HepG2 (cell line): Measurements from ENCODE around the gene NOL4L.

Experiments
- BRCA1 ChIP-seq: sonication (generic); formaldehyde crosslinking; IDR thresholded peaks from 2 replicates; pipeline ENCODE4 v1.4.0; 2020; ENCODE audit warnings: missing genetic modification reagents
- EP300 ChIP-seq, 3 experiments: sonication (generic) in 1 of 3; formaldehyde crosslinking in 1 of 3; IDR thresholded peaks; 2 replicates each; pipeline versions ENCODE4 v1.5.1 to v1.6.1; 2011 to 2020; ENCODE audit warnings: low read depth in 2 of 3, low read length in 2 of 3, borderline replicate concordance in 1 of 3, improper control_type of control experiment in 1 of 3, mild to moderate bottlenecking in 1 of 3, missing genetic modification reagents in 1 of 3, moderate library complexity in 1 of 3
- JUND ChIP-seq: sonication (generic); formaldehyde crosslinking; IDR thresholded peaks from 2 replicates; pipeline ENCODE4 v1.8.0; 2022; ENCODE audit warnings: mild to moderate bottlenecking, missing genetic modification reagents
- KDM3A ChIP-seq: IDR thresholded peaks from 2 replicates; pipeline ENCODE4 v1.6.1; 2018; ENCODE audit warnings: low read depth, missing compliant biosample characterization
- KDM4B ChIP-seq: sonication (generic); formaldehyde crosslinking; IDR thresholded peaks from 2 replicates; pipeline ENCODE4 v1.4.0; 2020; ENCODE audit warnings: missing genetic modification reagents
- PATZ1 ChIP-seq: sonication (generic); formaldehyde crosslinking; IDR thresholded peaks from 2 replicates; pipeline ENCODE4 v1.4.0; 2020; ENCODE audit warnings: missing genetic modification reagents
- SATB2 ChIP-seq: sonication (generic); formaldehyde crosslinking; IDR thresholded peaks from 2 replicates; pipeline ENCODE4 v1.5.0; 2020; ENCODE audit warnings: missing genetic modification reagents
- SP1 ChIP-seq, 2 experiments: fragments of 450-650 bp in 1 of 2; sonication (generic) in 1 of 2; formaldehyde crosslinking in 1 of 2; IDR thresholded peaks; 2 replicates each; pipeline versions ENCODE4 v1.4.0 to v1.6.1; 2016 to 2020; ENCODE audit warnings: missing genetic modification reagents in 1 of 2
- SRSF9 ChIP-seq: fragments of 200-400 bp; formaldehyde crosslinking; IDR thresholded peaks from 2 replicates; pipeline ENCODE4 v1.6.1; 2018; ENCODE audit warnings: borderline replicate concordance, mild to moderate bottlenecking, low read depth, low read length; ENCODE audit not compliant: insufficient read depth, poor library complexity, severe bottlenecking
- TCF7L2 ChIP-seq: IDR thresholded peaks from 2 replicates; pipeline ENCODE4 v1.6.1; 2011; ENCODE audit warnings: mild to moderate bottlenecking, low read depth, low read length, moderate library complexity
- ZNF431 ChIP-seq: sonication (generic); formaldehyde crosslinking; IDR thresholded peaks from 2 replicates; pipeline ENCODE4 v1.9.0; 2022; ENCODE audit warnings: missing genetic modification reagents, low read depth, mild to moderate bottlenecking, borderline replicate concordance
- TF ChIP-seq, protein P1 (sequence below): sonication (generic); formaldehyde crosslinking; IDR thresholded peaks from 2 replicates; pipeline ENCODE4 v1.5.0; 2020; ENCODE audit warnings: mild to moderate bottlenecking, missing genetic modification reagents, moderate library complexity

DNA sequence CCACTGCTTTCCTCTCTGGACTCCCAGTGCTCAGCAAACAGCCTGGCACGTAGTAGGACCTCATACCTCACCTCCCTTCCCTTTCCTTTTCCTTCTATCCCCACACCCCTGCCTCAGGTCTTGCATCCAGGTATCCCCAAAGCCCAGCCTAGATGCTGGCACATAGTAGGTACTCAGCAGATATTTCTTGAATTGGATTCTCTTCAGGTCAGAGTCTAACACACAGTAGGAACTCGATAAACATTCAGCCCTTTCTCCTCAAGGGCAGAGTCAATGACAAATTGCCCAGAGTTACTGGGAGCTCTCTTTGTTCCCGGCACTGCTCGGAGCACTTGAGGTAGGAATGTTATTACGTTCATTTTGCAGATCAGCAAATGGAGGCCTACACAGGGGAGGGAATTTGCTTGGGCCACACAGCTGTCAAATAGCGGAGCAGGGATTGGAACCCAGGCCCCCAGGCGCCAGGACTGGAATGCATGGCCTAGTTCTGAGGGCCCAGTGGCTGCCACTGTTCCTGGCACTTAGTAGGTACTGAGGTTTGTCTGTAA is 25.9 kb downstream of the NOL4L start:
- no peak for TF ChIP-seq EP300 (IDR thresholded peaks at IDR 0.05; ENCODE audit: low read depth in 2 of 2, low read length in 2 of 2)
- no peak for TF ChIP-seq EP300 (CRISPR knock-in tag; IDR thresholded peaks at IDR 0.05; ENCODE audit: borderline replicate concordance)
- no peak for TF ChIP-seq SRSF9
- no peak for TF ChIP-seq KDM3A (CRISPR knock-in tag)
- no peak for TF ChIP-seq KDM4B (CRISPR knock-in tag)
- TF ChIP-seq PATZ1 (CRISPR knock-in tag): no peak
- no peak for TF ChIP-seq SATB2 (CRISPR knock-in tag)
- TF ChIP-seq, protein P1, sequence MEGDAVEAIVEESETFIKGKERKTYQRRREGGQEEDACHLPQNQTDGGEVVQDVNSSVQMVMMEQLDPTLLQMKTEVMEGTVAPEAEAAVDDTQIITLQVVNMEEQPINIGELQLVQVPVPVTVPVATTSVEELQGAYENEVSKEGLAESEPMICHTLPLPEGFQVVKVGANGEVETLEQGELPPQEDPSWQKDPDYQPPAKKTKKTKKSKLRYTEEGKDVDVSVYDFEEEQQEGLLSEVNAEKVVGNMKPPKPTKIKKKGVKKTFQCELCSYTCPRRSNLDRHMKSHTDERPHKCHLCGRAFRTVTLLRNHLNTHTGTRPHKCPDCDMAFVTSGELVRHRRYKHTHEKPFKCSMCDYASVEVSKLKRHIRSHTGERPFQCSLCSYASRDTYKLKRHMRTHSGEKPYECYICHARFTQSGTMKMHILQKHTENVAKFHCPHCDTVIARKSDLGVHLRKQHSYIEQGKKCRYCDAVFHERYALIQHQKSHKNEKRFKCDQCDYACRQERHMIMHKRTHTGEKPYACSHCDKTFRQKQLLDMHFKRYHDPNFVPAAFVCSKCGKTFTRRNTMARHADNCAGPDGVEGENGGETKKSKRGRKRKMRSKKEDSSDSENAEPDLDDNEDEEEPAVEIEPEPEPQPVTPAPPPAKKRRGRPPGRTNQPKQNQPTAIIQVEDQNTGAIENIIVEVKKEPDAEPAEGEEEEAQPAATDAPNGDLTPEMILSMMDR: no peak
- no peak for TF ChIP-seq SP1 (IDR thresholded peaks at IDR 0.05)
- TF ChIP-seq SP1 (CRISPR knock-in tag; IDR thresholded peaks at IDR 0.05): no peak
- no peak for TF ChIP-seq JUND (CRISPR knock-in tag)
- no peak; the same call in 1 of the 2 replicates for TF ChIP-seq ZNF431 (CRISPR knock-in tag)
- no peak for TF ChIP-seq TCF7L2
- no peak for TF ChIP-seq BRCA1
